ENCODE measurements around the gene ADAMTS15.

The ADAMTS15 gene

GRCh38 chr11:130462101-130462885, 13.8 kb downstream of the ADAMTS15 start:
- DNase-seq (ENCODE audit: low spot score) = no peak

- DNase-seq (ENCODE audit: low spot score) = no peak
Observed at GRCh38 chr11:130462931-130463330, 14.5 kb downstream of the ADAMTS15 start.

- DNase-seq (ENCODE audit: low spot score) = no peak
Observed at GRCh38 chr11:130464291-130464812, 15.9 kb downstream of the ADAMTS15 start.

GRCh38 chr11:130465263-130465662, 16.8 kb downstream of the ADAMTS15 start:
- no peak for DNase-seq (ENCODE audit: low spot score)

GRCh38 chr11:130467116-130467900, 18.9 kb downstream of the ADAMTS15 start:
- DNase-seq (ENCODE audit: low spot score) = no peak

- no peak for DNase-seq (ENCODE audit: low spot score)
Observed at GRCh38 chr11:130469181-130469580, 20.7 kb downstream of the ADAMTS15 start.

GRCh38 chr11:130470832-130471706, 22.6 kb downstream of the ADAMTS15 start:
- DNase-seq (ENCODE audit: low spot score) = no peak

GRCh38 chr11:130471731-130472433, 23.4 kb downstream of the ADAMTS15 start:
- no peak for DNase-seq (ENCODE audit: low spot score)

GRCh38 chr11:130472434-130472961, 24.1 kb downstream of the ADAMTS15 start:
- no peak for DNase-seq (ENCODE audit: low spot score)

- no peak for DNase-seq (ENCODE audit: low spot score)
Observed at GRCh38 chr11:130473056-130473794, 24.8 kb downstream of the ADAMTS15 start.

- DNase-seq (ENCODE audit: low spot score) = no peak
Observed at GRCh38 chr11:130473795-130474377, 25.4 kb downstream of the ADAMTS15 start.

GRCh38 chr11:130474637-130475400, 26.4 kb downstream of the ADAMTS15 start:
- no peak for DNase-seq (ENCODE audit: low spot score)

GRCh38 chr11:130475426-130476053, 27.1 kb downstream of the ADAMTS15 start:
- no peak for DNase-seq (ENCODE audit: low spot score)

- DNase-seq (ENCODE audit: low spot score) = no peak
Observed at GRCh38 chr11:130476200-130476921, 27.9 kb downstream of the ADAMTS15 start.

- DNase-seq (ENCODE audit: low spot score) = no peak
Observed at GRCh38 chr11:130476922-130477491, 28.6 kb downstream of the ADAMTS15 start.

- no peak for DNase-seq (ENCODE audit: low spot score)
Observed at GRCh38 chr11:130477586-130478203, 29.2 kb downstream of the ADAMTS15 start.

- no peak for DNase-seq (ENCODE audit: low spot score)
Observed at GRCh38 chr11:130478204-130478701, 29.8 kb downstream of the ADAMTS15 start.
